Testis (tissue), 3 donors: ENCODE measurements around the gene MYO7A. TPM values are rescaled to one million over a fixed set of nuclear protein-coding genes. Genes with fewer than 3 reads are reported as not detected.

Source experiments
- DNase-seq: peaks from one replicate; pipeline ENCODE4 v3.0.0-alpha.2; 2019
- H3K27ac ChIP-seq, 2 donors: fragments of 200-600 bp; sonication (generic); one replicate each; pipeline ENCODE4 v1.5.1; 2019
- H3K27me3 ChIP-seq: fragments of 200-600 bp; sonication (generic); one replicate; pipeline ENCODE4 v1.5.1; 2019
- H3K36me3 ChIP-seq: fragments of 200-600 bp; sonication (generic); one replicate; pipeline ENCODE4 v1.5.1; 2017; ENCODE audit warnings: low read depth; ENCODE audit errors: missing control alignments
- H3K4me1 ChIP-seq: fragments of 200-600 bp; sonication (generic); one replicate; pipeline ENCODE4 v1.5.1; 2019
- H3K4me3 ChIP-seq, 2 donors: fragments of 200-600 bp; sonication (generic); one replicate each; pipeline ENCODE4 v1.5.1; 2017 to 2019
- H3K9me3 ChIP-seq: fragments of 200-600 bp; sonication (generic); one replicate; pipeline ENCODE4 v1.5.1; 2017
- POLR2A ChIP-seq: fragments of 450-650 bp; IDR thresholded peaks from one replicate; pipeline ENCODE4 v1.6.1; 2017; ENCODE audit warnings: antibody characterized with exemption, mild to moderate bottlenecking, moderate library complexity
- WGBS, 2 donors: methylation state at CpG; one replicate each; pipeline ENCODE4 v1.1.5; 2018; 5-methylcytosine and 5-hydroxymethylcytosine counted together
- intact Hi-C: fragments of 100-400 bp; cut with DNase I; formaldehyde crosslinking; loops from one replicate; pipeline ENCODE4 v1.15.1; 2023; ENCODE audit warnings: low total_unique reads
- polyA plus RNA-seq: library from polyadenylated mRNA; stranded (reverse); fragments of 350-450 nt; fragmentation: Illumina TruSeq; extraction: RNeasy Lipid Tissue Mini Kit (QIAGEN cat#74804); gene quantifications from one replicate; pipeline ENCODE4 v1.2.3, GENCODE V29; 2014; ENCODE audit warnings: low read depth, low replicate concordance; ENCODE audit not compliant: insufficient read depth
- total RNA-seq, 2 donors: library from RNA; depleted of rRNA; stranded (reverse); fragments of >200 nt; gene quantifications; one replicate each; pipeline ENCODE4 v1.2.3, GENCODE V29; 2016
- TF ChIP-seq, protein P1 (sequence below), 3 experiments: fragments of 450-650 bp in 2 of 3; fragments of 200-600 bp in 1 of 3; sonication (generic) in 1 of 3; IDR thresholded peaks; one replicate each; pipeline ENCODE4 v1.5.1; 2016 to 2019; ENCODE audit warnings: antibody characterized with exemption in 3 of 3, mild to moderate bottlenecking in 2 of 3, moderate library complexity in 1 of 3

Gene MYO7A
- total and polyA plus RNA-seq, 3 donors from 2014 or later = 40.1 to 239 (median 161) TPM

DNA sequence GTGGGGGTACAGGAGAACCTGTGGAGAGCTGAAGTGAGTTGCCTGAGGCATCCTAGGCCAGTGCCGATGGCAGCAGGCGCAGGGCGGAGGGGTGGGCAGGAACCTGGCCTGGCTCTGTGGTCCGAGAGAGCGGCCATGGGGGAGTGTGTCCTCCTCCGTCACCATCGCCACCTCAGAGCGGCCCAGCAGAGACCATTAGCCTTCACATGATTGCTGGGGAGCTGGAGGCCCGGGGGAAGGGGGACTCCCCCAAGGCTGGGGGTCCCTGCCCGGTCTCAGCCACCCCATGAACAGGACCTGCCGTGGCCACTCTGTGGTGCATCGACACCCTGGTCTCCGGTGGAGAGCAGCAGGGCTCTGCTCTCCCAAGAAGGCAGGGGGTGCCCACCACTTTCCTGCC is 21.3 kb upstream of the MYO7A start:
- WGBS, 2 donors = 76 to 92% methylated on average over 5 to 13 of the region's 13 CpGs
- Histone ChIP-seq H3K4me3 (no peak overlapping the region), H3K27me3 (no peaks in the 10 kb centered on the region), H3K4me1 (peaks cover 47% of the 10 kb centered on the region), H3K36me3 (no peaks in the 10 kb centered on the region), H3K9me3 (no peaks in the 10 kb centered on the region), H3K27ac (no peak overlapping the region)
- intact Hi-C loops = no loop called here
- no peak for DNase-seq
- TF ChIP-seq, protein P1, sequence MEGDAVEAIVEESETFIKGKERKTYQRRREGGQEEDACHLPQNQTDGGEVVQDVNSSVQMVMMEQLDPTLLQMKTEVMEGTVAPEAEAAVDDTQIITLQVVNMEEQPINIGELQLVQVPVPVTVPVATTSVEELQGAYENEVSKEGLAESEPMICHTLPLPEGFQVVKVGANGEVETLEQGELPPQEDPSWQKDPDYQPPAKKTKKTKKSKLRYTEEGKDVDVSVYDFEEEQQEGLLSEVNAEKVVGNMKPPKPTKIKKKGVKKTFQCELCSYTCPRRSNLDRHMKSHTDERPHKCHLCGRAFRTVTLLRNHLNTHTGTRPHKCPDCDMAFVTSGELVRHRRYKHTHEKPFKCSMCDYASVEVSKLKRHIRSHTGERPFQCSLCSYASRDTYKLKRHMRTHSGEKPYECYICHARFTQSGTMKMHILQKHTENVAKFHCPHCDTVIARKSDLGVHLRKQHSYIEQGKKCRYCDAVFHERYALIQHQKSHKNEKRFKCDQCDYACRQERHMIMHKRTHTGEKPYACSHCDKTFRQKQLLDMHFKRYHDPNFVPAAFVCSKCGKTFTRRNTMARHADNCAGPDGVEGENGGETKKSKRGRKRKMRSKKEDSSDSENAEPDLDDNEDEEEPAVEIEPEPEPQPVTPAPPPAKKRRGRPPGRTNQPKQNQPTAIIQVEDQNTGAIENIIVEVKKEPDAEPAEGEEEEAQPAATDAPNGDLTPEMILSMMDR (IDR thresholded peaks at IDR 0.05) = no peak
- TF ChIP-seq POLR2A = no peak

DNA sequence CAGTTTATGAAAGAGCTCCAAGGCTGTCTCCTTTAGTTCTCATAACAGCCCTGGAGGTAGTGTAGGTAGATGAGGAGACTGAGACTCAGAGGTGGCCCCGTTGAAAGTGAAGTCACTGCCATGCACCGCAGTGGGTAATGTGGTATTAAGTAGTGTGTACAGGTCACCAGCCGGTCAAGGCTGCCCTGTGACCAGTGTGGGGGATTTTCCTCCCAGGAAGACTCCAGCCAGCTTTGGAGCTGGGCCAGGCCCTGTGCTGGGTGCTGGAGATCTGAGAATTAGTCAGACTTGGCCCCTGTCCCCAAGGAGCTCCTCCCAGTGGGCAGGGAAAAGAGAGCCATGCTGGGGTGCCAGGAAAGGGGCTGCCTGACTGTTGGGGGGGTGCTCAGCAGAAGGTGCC is 20.1 kb upstream of the MYO7A start:
- no peak overlapping the region for H3K4me3 ChIP-seq
- no peak overlapping the region for H3K27ac ChIP-seq
- H3K27me3 ChIP-seq = no peaks in the 10 kb centered on the region
- H3K36me3 ChIP-seq = no peaks in the 10 kb centered on the region
- peaks cover 47% of the 10 kb centered on the region for H3K4me1 ChIP-seq
- no peaks in the 10 kb centered on the region for H3K9me3 ChIP-seq
- TF ChIP-seq, protein P1 (IDR thresholded peaks at IDR 0.05) = no peak
- TF ChIP-seq POLR2A = no peak
- WGBS, 2 donors = 31 to 82% methylated on average over 3 of the region's 3 CpGs
- DNase-seq = peak; percentile 89
- intact Hi-C loops = no loop called here

DNA sequence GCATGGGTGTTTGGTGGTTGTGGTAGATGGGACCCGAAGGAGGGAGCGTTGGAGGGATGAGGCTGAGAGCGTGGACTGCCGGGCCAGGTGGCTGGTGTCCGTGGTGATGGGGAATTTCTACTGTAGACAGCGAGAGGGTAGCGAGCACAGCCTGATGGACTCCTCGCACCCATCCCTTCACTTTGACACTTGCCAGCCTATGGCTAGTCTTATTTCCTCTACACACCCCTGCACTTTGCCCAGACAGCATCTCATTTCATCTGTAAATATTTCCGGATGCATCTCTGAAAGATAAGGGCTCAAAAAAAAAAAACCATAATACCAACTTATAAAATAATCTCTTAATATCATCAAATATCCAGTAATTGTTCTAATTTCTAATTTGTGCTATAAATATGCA is 19.6 kb upstream of the MYO7A start:
- Histone ChIP-seq H3K4me1 (peaks cover 47% of the 10 kb centered on the region), H3K9me3 (no peaks in the 10 kb centered on the region), H3K27ac (no peak overlapping the region), H3K4me3 (no peak overlapping the region), H3K27me3 (no peaks in the 10 kb centered on the region), H3K36me3 (no peaks in the 10 kb centered on the region)
- TF ChIP-seq POLR2A = no peak
- TF ChIP-seq, protein P1 (IDR thresholded peaks at IDR 0.05) = no peak
- intact Hi-C loops = no loop called here
- WGBS, 2 donors = 75 to 81% methylated on average over 9 of the region's 9 CpGs
- no peak for DNase-seq

DNA sequence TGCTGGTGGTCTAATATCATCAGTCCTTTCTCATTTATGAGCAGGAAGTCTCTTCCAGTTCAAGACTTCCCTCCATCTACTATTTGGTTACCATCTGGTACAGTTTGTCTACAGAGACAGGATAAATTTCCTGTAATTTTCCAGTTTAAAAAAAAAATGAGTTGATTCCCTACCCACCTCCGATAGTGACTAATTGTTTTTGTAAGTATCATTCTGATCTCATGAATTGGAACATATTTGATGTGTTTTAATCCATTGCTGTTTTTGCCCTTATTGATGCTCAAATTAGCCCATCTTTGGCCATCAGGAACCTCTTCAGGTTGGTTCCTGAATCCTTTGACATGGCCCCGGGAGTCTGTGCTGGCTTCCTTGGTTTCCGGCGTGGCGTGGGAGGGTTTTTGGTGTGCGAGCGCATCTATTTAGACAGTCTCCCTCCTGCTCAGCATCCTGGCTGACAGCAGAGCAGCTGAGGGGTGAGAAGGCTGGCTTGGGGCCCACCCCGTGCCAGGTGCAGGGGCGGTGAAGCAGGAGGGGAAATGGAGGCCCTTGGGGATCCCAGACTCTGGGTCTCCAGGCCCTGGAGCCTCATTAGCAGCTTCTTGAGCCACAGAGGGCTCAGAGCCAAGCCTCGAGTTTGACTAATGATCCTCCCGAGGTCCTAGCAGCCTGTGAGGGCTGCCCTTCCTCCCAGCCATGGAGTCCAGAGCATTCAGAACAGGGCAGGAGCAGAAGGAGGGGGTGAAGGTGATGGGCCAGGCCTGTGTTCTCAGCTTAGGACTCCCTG is 18.6 kb upstream of the MYO7A start:
- Histone ChIP-seq H3K27ac (peak overlapping the region in 1 of 2 donors; percentile 19), H3K9me3 (no peaks in the 10 kb centered on the region), H3K27me3 (no peaks in the 10 kb centered on the region), H3K4me3 (no peak overlapping the region), H3K36me3 (no peaks in the 10 kb centered on the region), H3K4me1 (peaks cover 47% of the 10 kb centered on the region)
- intact Hi-C loops = no loop called here
- no peak for TF ChIP-seq POLR2A
- TF ChIP-seq, protein P1 (IDR thresholded peaks at IDR 0.05) = no peak
- peak; percentile 73 for DNase-seq
- 54 to 58% methylated on average over 11 of the region's 11 CpGs for WGBS, 2 donors

DNA sequence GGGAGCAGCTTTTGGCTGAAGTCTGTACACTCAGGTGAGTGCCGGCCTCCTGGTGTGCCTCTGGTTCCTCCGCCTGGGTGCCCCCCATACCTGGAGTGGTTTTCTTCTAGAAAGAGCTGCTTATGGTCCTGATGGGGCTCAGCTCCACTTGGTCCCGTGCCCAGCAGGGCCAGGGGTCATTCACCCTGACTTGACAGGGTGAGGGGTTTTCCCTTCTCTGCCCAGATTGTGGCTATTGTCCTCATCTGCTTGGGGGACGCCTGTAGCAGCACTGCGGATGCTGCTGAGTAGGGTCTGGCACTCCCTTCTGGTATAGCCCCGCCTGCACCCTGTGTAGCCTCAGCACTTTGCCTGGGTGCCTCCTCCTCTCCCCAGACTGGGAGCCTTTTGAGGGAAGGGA is 17.2 kb upstream of the MYO7A start:
- 80 to 85% methylated on average over 4 to 6 of the region's 6 CpGs for WGBS, 2 donors
- Histone ChIP-seq H3K4me1 (peaks cover 34% of the 10 kb centered on the region), H3K36me3 (no peaks in the 10 kb centered on the region), H3K9me3 (no peaks in the 10 kb centered on the region), H3K4me3 (no peak overlapping the region), H3K27me3 (no peaks in the 10 kb centered on the region), H3K27ac (no peak overlapping the region)
- DNase-seq = no peak
- TF ChIP-seq, protein P1 (IDR thresholded peaks at IDR 0.05) = no peak
- no peak for TF ChIP-seq POLR2A
- intact Hi-C loops = no loop called here
